EL (cell line): ENCODE measurements around the gene ETV3.

ENCODE experiments used
- DNase-seq: peaks from one replicate; pipeline ENCODE4 v3.0.0-alpha.2; 2016

ETV3 gene

DNA sequence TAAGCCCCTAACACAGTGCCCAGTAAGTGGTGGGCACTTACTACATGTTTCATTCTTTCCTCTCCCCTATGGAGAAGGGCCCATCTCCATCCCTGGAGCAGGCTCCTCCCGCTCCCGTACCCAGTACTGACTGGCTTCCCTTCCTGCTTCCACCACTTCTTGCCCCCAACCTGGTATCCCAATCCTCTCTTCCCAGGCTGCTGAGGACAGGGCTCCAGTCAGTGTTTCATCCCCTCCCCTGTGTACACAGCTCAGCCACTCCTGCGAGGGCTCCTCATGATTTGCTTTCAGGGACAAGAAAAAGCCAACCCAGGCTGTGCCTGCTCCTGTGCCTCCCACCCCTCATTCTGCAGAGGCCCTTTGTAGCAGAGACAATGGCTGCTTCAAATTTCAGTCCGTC is 20.8 kb upstream of the ETV3 start:
- no peak for DNase-seq

- peak; percentile 32 for DNase-seq
These were observed 19.5 kb upstream of the ETV3 start for GRCh38 chr1:157157501-157158190.

DNA sequence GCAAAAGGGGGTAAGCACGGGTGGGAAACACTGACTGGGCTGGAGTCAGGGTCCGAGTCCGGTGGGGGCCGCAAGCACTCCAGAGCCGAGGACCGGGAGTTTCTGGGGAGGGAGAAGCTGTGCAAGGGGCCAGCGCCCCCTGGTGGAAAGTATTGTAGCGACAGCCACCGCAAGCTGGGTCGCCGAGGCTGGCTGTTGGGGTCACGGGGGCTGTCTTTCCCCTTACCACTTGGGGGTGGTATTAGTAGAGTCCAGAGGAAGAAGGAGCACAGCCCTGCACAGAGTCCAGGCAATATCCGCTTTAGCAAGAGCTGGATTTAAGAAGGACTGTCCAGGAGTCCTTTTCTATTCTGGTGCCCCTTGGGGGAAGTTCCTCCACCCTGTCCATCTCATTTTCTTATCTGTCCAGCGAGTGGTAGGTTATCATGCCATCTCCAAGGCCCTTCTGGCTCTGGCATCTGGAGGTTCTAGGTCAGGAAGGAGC is 17.9 kb upstream of the ETV3 start:
- DNase-seq, result peak; percentile 67

GRCh38 chr1:157155658-157156057 is 17.5 kb upstream of the ETV3 start:
- DNase-seq, result peak; percentile 38

DNA sequence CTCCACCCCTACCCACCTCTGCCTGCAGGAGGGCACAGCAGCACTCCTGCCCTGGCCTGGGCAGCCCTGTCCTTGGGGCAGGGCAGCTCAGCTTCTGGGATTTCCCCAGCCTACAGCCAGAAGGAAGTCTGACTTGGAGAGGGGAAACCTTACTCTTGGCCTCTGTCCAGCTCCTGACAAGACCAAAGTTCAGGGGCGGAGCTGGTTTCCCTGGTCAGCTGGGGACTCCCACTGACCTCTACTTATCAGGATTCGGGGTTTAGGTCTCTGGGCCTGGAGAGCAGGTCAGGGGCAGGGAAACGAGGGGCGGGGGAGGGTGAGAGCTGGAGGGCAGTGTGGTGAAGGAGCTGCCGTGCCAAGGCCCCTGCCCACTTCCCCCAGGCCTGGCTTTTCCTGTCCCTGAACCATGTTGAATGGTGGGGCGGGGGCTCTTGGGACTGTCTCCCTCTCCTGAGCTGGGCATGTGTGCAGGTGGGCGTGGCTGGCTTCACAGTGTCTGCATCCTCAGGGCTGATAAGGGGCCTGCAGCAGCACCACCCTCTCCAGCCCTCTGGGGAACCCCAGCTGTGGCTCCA is 16.8 kb upstream of the ETV3 start:
- peak; percentile 55 for DNase-seq

DNA sequence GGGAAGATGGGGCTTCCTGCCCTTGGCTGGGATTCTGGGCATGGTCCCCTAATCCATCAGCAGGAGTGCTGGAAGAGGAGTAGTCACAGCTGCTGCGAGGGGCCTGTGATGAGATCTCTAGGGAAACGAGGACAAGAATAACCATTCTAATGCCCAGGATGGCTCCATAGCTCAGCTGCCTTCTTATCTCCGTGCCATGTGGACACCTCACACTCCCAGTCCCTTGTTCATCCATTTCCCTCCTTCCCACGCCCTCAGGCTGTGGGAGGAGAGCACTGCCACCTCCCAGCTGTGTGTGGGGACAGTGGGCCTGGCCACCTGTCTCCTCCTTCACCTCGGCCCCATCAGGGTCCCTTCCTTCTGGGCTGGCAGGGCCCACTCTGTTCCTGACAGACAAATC is 16.1 kb upstream of the ETV3 start:
- DNase-seq, result no peak

DNA sequence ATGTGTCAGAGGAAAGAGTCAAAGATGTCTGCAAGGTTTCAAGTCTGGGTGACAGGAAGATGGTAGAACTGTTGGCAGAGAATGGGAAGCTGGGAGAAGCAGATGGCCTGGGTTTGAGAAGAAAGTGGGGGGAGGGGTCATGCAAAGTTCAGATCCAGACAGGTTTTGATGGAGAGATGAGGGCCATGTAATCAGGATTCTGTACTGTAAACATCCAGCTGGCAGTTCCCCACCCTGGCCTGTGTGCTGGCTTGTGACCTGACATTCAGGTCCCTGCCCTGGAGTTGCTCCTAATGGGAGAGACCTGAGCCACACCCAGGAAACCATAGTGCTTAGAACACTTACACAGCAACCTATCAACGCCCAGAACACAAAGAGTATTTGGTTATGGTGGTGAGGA is 15.6 kb upstream of the ETV3 start:
- DNase-seq, result no peak

DNA sequence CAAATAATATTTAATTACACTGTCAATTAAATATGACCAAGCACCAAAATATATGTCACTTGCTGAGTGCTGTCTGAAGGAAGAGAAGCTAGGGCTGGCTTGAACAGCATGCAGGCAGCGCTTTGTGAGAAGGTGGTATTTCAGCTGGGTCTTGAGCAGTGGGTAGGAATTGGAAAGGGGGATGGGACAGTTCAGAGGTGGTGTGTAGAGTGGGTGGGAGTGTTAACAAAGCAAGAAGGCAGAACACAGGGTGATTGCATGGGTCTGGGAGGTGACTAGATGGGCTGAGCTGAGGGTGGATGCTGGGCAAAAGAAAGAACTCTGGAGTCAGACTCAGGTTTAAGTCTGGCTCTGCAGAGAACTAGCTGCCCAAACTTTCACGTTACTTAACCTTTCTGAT is 14.3 kb upstream of the ETV3 start:
- DNase-seq, result no peak

DNA sequence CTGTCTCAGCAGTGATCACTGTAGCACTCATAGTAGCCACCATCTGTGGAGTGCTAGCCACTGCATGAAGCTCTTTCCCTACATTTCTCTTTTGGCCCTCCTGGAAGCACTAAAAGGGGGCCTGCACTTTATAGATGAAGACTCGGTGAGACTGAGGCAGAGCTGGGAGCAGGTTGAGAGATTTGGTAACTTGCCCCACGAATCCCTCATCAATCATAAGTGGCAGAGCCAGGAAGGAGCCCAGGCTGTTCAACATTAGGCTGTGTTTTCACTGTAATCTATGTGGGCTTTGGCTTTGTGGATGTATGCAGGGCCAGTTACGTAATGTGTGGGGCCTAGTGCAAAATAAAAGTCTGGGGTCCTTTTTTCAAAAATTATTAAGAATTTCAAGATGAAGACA is 13.3 kb upstream of the ETV3 start:
- no peak for DNase-seq

DNA sequence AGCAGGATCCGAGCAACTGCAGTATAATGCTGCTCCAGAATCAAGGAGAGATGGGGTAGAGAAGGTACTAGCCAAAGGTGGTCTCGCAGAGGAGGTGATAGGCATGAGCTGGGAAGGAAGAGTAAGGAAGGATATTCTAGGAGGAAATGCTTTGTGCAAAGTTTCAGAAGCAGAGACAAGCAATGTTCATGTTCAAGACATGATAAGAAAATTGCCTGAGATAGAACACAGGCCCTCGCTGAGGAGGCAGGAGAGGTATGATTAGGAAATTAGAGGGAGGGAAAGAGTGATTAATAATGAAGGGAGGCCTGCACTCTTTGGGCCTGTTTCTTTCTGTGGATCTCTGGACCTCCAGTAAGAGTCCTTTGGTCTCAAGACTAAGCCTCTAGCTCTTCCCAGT is 12.9 kb upstream of the ETV3 start:
- DNase-seq, result no peak

GRCh38 chr1:157150631-157151030 is 12.4 kb upstream of the ETV3 start:
- DNase-seq, result no peak

DNA sequence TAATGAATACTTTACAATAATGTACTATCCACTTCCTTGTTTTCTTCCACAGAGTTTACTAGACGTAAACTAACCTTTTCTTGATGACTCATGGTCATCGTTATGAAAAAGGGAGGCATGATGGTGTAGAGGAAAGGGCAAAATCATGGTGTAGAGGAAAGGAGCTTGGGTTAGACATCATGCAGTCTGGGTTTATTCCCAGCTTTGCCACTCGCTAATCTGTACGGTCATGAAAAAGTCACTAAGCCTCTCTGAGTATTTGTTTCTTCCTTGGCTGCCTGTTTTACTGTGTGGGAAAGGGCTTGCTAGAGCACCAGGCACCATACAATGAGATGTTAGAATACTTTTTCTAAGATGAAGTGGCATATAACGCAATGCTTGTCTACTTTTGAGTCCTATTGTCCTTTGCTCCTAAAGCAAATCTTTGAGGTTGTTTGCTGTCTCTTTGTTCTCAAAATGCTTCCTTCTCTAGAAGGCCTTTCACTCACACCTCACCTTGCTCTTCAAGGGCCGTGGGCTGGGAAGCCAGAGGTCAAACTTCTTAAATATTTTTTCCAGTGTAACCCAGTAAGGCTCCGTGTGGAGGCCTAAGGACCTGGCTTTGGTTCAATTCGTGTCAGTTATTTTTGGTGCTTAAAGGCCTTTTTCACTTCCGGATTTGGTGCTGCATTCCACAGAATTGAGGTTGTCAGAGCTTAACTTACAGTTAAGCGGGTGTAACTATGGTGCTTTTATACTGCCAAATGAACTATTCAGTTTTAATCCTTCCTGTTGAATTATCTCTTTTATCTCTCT is 9.9 kb upstream of the ETV3 start:
- peak; percentile 43 for DNase-seq

GRCh38 chr1:157147037-157147436 is 8.8 kb upstream of the ETV3 start:
- no peak for DNase-seq

DNA sequence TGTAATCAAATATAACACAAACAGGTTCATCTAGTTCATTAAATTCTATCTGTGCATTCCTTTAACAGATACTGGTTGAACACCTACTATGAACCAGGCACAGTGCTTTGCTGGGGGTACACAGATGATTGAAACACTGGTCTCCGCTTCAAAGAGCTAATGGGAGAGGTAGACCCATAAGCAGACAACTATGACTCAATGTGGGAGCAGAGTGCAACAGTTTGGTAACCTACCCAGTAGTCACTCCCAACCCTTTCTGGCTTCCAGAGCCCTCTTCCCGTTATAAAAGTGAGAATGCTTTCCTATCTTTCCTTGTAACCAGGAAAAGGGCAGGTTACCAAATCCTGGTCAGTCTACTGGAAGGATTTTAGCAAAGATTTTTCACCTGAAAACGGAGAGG is 8.0 kb upstream of the ETV3 start:
- no peak for DNase-seq

DNA sequence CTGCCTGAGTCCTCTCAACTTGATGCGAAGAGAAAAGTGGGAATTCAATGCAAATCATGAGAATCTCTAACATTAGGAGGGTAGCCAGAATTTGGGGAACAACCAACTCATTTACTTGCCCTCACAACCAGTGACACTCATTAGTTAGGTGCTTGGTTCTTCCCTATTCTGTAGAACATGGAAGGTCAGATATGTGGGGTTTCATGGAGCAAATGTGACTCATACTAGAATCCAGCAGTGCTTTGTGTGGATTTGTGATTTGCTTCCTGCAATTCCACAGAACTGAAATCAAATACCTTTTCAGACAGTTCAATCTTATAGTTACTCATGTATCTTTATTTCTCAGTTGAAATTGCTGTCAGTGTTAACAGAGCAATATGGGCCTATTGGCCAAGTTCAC is 6.9 kb upstream of the ETV3 start:
- DNase-seq, result peak; percentile 17

GRCh38 chr1:157144509-157144908 is 6.3 kb upstream of the ETV3 start:
- DNase-seq, result no peak

DNA sequence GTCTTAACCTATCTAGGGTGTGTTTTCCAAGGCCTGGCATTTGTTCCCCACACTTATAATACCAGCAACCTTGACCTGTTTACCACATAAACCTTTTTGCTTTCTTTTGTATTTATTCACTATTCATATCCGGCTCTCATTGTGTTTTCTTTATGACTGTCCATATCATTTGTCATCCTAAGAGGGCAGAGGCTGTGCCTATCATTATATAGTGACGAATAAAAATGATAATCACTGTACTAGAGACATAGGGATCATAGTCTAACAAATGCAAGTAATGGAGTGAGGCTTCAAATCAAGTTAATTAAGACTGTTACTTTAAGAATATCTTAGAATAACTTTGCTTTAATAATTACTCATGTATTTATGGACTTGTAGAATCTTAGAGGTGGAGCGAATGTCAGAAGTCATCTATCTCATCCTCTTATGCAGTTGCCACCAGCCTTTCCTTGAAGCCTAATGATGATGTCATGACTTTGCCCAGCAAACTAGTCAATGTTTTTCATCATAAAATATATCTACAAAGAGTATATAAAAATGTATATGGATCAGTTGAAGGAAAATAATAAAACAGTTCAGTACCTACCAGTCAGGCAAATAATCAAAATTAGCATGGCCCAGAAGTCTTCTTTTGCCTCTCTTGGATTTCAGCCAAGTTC is 4.7 kb upstream of the ETV3 start:
- no peak for DNase-seq

DNA sequence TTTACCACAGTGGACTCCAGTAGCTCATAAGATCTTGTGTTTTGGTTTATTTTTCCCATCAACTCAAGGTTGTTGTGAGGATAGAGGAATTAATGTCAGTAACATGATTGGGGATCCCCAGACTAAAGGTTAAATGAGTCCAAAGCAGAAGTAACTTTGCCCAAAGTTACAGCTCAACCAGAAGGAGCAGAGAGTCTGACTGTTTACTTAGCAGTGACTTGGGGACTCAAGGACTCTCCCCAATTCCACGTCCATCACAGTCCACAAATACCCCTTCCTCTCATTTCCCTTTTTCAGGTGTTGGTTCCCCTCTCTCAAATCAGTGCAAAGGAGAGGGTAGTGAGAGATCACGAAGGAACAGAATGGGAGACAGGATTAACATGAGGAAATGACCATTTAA is 4.0 kb upstream of the ETV3 start:
- DNase-seq, result no peak

GRCh38 chr1:157141212-157141855 is 3.1 kb upstream of the ETV3 start:
- no peak for DNase-seq

DNA sequence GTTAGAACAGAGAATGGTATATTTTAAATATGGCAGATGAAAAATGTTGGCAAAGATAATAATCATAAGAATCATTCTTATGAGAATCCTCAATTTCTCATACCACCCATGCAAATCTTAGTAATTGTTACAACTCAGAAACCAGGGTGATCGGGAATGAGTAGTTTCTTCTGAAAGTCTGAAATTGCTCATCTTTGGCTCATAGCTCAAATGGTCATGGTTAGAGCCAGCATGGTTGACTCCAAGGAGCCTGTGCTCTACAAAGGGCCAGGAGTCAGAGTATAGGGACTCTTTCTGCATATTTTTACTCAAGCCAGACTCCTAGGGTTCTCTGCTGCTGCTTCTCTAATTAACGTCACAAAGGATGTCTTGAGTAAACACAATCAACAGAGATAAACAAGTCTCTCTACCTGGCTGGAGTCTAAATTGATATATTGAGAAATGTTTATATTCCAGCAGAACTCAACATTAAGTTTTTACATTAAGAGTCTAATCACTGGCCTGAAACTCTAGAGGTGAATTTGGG is 1.9 kb upstream of the ETV3 start:
- no peak for DNase-seq

DNA sequence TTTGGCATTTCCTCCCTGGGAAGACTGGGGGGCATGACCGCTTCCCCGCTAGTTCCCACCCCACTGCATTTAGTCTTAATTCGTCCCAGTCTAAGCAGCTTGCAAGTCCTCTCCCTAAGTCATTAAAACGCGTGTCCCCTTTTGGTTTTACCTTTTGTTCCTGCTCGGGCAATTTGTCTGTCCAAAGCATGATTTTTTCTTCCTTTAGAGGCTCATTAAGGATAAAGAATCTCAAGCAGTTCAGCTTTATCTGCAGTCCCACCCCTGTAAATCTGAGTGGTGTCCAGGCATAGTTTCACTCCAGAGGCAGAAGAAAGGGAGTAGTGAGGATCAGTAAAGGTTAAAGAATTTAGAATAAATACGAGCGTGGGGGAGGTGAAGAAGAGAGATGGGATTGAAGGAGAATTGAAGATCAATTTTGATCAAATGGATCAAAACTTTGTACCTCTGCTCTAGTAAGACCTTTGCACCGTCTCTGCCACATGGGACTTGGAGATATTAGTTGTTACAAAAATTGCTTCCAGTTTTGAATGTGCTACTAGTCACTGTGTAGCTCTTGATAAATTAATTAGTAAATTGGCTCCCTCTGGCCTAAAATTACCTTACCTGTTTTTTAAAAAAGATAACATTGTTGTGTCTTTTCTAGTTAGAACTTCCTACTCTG is 989 bp upstream of the ETV3 start:
- DNase-seq, result no peak
